Endothelial cell of umbilical vein (primary cell): ENCODE results near the gene AUTS2. TPM values are rescaled to one million over a fixed set of nuclear protein-coding genes. Genes with fewer than 3 reads are reported as not detected.

Experiments
- BruUV-seq: library from RNA; stranded (reverse); fragments of 400-500 nt; replicated peaks from 2 replicates; lab custom pipeline; 2021; lab: Mats Ljungman, UMichigan
- CTCF ChIA-PET: fragments of 300-600, 350-600 bp; sonication (Branson Sonifier 250); formaldehyde crosslinking; loops from one replicate; lab custom pipeline; 2021; ENCODE audit warnings: antibody characterized with exemption, inconsistent platforms; lab: Charles Lee
- POLR2A ChIA-PET: fragments of 300-600, 350-600 bp; sonication (Branson Sonifier 250); formaldehyde crosslinking; loops from one replicate; lab custom pipeline; 2021; ENCODE audit warnings: antibody characterized with exemption, inconsistent platforms; lab: Charles Lee
- DNase-seq: peaks from one replicate; pipeline ENCODE4 v3.0.0-alpha.2; 2011; ENCODE audit warnings: low read depth, low spot score
- FAIRE-seq: peaks from 2 replicates; lab custom pipeline; 2011; peaks lifted over from hg19 to GRCh38; lab: Jason Lieb, UNC
- H2AFZ ChIP-seq: 2 replicates; pipeline ENCODE4 v1.6.0; 2012; ENCODE audit warnings: low read depth, low read length, control low read depth, inconsistent platforms
- H3K27ac ChIP-seq: 2 replicates; pipeline ENCODE4 v1.5.1; 2011; ENCODE audit warnings: low read depth, mild to moderate bottlenecking, control low read depth, low read length, moderate library complexity; ENCODE audit not compliant: insufficient read depth
- H3K27me3 ChIP-seq, 2 experiments: 2 replicates each; pipeline versions ENCODE4 v1.6.0 to v1.6.1; 2011; ENCODE audit warnings: low read length in 2 of 2, mixed read lengths in 1 of 2; ENCODE audit not compliant: control insufficient read depth in 2 of 2, insufficient read depth in 2 of 2
- H3K36me3 ChIP-seq, 2 experiments: 2 replicates in 1 of 2; 3 replicates in 1 of 2; pipeline ENCODE4 v1.5.1; 2011; ENCODE audit warnings: low read length in 2 of 2, mild to moderate bottlenecking in 1 of 2, moderate library complexity in 1 of 2; ENCODE audit not compliant: control insufficient read depth in 2 of 2, insufficient read depth in 2 of 2; ENCODE audit errors: extremely low read depth in 1 of 2
- H3K4me1 ChIP-seq: 3 replicates; pipeline ENCODE4 v1.5.1; 2011; ENCODE audit warnings: mild to moderate bottlenecking, low read length; ENCODE audit not compliant: control insufficient read depth, insufficient read depth; ENCODE audit errors: extremely low read depth
- H3K4me2 ChIP-seq: 2 replicates; pipeline ENCODE4 v1.6.1; 2011; ENCODE audit warnings: low read length, control low read depth, mixed read lengths; ENCODE audit not compliant: insufficient read depth
- H3K4me3 ChIP-seq, 3 experiments: fragments of 200-600 bp in 1 of 3; sonication (generic), shearing (Covaris generic) in 1 of 3; replicated peaks in 1 of 3; 2 replicates each; pipeline ENCODE4 v1.5.1; 2011 to 2016; ENCODE audit warnings: control low read depth in 3 of 3, low read length in 3 of 3, mild to moderate bottlenecking in 2 of 3, inconsistent platforms in 1 of 3, low read depth in 1 of 3, moderate library complexity in 1 of 3; ENCODE audit not compliant: insufficient read depth in 1 of 3
- H3K79me2 ChIP-seq: 2 replicates; pipeline ENCODE4 v1.6.0; 2012; ENCODE audit warnings: low read length, inconsistent platforms; ENCODE audit not compliant: control insufficient read depth, insufficient read depth
- H3K9ac ChIP-seq: replicated peaks from 2 replicates; pipeline ENCODE3; 2011; ENCODE audit warnings: low read length, control low read depth; ENCODE audit not compliant: insufficient read depth; ENCODE audit errors: extremely low read depth
- H3K9me1 ChIP-seq: replicated peaks from 3 replicates; pipeline ENCODE4 v1.6.0; 2011; ENCODE audit warnings: mild to moderate bottlenecking, low read length; ENCODE audit not compliant: control insufficient read depth, insufficient read depth; ENCODE audit errors: extremely low read depth
- H3K9me3 ChIP-seq: replicated peaks from 2 replicates; pipeline ENCODE4 v1.5.1; 2012; ENCODE audit warnings: low read length, inconsistent platforms; ENCODE audit not compliant: control insufficient read depth, insufficient read depth
- H4K20me1 ChIP-seq: replicated peaks from 2 replicates; pipeline ENCODE3; 2011; ENCODE audit warnings: mild to moderate bottlenecking, low read length; ENCODE audit not compliant: control insufficient read depth, insufficient read depth; ENCODE audit errors: extremely low read depth
- CTCF ChIP-seq, 2 donors: IDR thresholded peaks; 1 replicate in 1 of 2; 2 replicates in 1 of 2; pipeline ENCODE4 v1.5.1; 2011; ENCODE audit warnings: low read length in 2 of 2, mild to moderate bottlenecking in 2 of 2, moderate library complexity in 2 of 2, control low read depth in 1 of 2, inconsistent platforms in 1 of 2, low read depth in 1 of 2; ENCODE audit not compliant: insufficient read depth in 1 of 2; ENCODE audit errors: extremely low read depth in 1 of 2
- FOS ChIP-seq: IDR thresholded peaks from 2 replicates; pipeline ENCODE4 v1.6.1; 2011; ENCODE audit warnings: mild to moderate bottlenecking, low read length, moderate library complexity, borderline replicate concordance; ENCODE audit not compliant: insufficient read depth
- MYC ChIP-seq: IDR thresholded peaks from one replicate; pipeline ENCODE4 v1.6.1; 2011; ENCODE audit warnings: mild to moderate bottlenecking, low read depth, low read length
- POLR2A ChIP-seq: IDR thresholded peaks from 2 replicates; pipeline ENCODE4 v1.6.1; 2012; ENCODE audit warnings: low read depth, mild to moderate bottlenecking, control low read depth, low read length
- POLR2AphosphoS5 ChIP-seq: IDR thresholded peaks from 2 replicates; pipeline ENCODE4 v1.6.1; 2012; ENCODE audit warnings: low read depth, mild to moderate bottlenecking, control low read depth, low read length, moderate library complexity; ENCODE audit not compliant: insufficient read depth
- dilution Hi-C: fragments of 300-500 bp; cut with MboI; formaldehyde crosslinking; loops from one replicate; pipeline ENCODE4 v1.15.0; 2019; ENCODE audit warnings: low sequenced_read_pairs; ENCODE audit not compliant: extremely low pct_ligation_motif_present
- intact Hi-C: fragments of 100-400 bp; cut with micrococcal nuclease; formaldehyde crosslinking; loops from one replicate; pipeline ENCODE4 v1.10.0; 2022
- polyA plus RNA-seq, 4 experiments: library from polyadenylated mRNA; depleted of rRNA in 3 of 4; stranded (reverse) in 3 of 4; unstranded in 1 of 4; fragments of >200 nt; gene quantifications; 2 replicates each; pipeline versions ENCODE4 v1.2.1 to v1.2.3, GENCODE V29; 2011 to 2012; ENCODE audit warnings: missing spikeins in 1 of 4
- total RNA-seq: library from RNA; stranded (reverse); gene quantifications from 2 replicates; pipeline ENCODE4 v1.2.3, GENCODE V29; 2021
- TF ChIP-seq, protein P1 (sequence below): IDR thresholded peaks from 2 replicates; pipeline ENCODE4 v1.6.1; 2011; ENCODE audit not compliant: insufficient read depth, insufficient read length

AUTS2 gene
- total and polyA plus RNA-seq, 2 donors (not counting 3 experiments of a cell fraction or from before 2014, with no cell fraction given), result 0.59 to 8.0 TPM

DNA sequence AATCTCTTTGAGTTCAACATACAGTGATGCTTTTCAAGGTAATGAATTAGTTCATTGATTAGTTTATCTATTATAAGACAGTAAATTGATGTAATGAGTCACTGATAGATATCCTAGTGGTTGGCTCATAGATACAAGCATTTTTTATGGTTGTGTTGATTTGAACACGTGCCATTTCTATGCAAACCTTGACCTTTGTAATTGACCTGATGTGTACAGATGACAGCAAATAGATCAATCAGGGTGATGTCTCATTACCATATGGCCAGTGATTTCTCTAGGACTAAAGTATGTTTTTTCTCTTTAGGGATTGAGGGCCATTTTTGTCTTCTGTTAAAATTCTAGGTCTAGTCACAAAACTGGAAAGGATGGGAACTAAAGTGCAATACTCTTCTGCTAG is 773.4 kb downstream of the AUTS2 start:
- TF ChIP-seq MYC (no peak), FOS (no peak), POLR2AphosphoS5 (no peak), POLR2A (no peak)
- dilution Hi-C loops, result no loop called here
- no peak overlapping the region for H3K9ac ChIP-seq
- no peaks in the 10 kb centered on the region for H3K79me2 ChIP-seq
- no peaks in the 10 kb centered on the region for H3K9me3 ChIP-seq
- no TSS peak for BruUV-seq
- no peak for FAIRE-seq
- POLR2A ChIA-PET, result no interaction called here
- no peak overlapping the region for H3K27ac ChIP-seq
- H3K9me1 ChIP-seq, result no peaks in the 10 kb centered on the region
- intact Hi-C loops, result no loop called here
- CTCF ChIA-PET, result no interaction called here
- H4K20me1 ChIP-seq, result no peaks in the 10 kb centered on the region
- no peak overlapping the region for H2AFZ ChIP-seq
- no peaks in the 10 kb centered on the region for H3K27me3 ChIP-seq
- no peaks in the 10 kb centered on the region for H3K36me3 ChIP-seq
- DNase-seq, result no peak
- no peak overlapping the region for H3K4me2 ChIP-seq
- no peaks in the 10 kb centered on the region for H3K4me1 ChIP-seq
- no peak overlapping the region for H3K4me3 ChIP-seq

GRCh38 chr7:70372768-70373515 is 774.7 kb downstream of the AUTS2 start:
- no peaks in the 10 kb centered on the region for H3K27me3 ChIP-seq
- TF ChIP-seq, protein P1, sequence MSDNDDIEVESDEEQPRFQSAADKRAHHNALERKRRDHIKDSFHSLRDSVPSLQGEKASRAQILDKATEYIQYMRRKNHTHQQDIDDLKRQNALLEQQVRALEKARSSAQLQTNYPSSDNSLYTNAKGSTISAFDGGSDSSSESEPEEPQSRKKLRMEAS, result no peak
- no peak for TF ChIP-seq FOS
- TF ChIP-seq CTCF (IDR thresholded peaks at IDR 0.05; ENCODE audit: extremely low read depth in 1 of 2, insufficient read depth in 1 of 2, low read depth in 1 of 2, low read length in 2 of 2), result no peak
- no TSS peak for BruUV-seq
- H2AFZ ChIP-seq, result no peak overlapping the region
- no peak for FAIRE-seq
- H3K36me3 ChIP-seq, result no peaks in the 10 kb centered on the region
- H3K4me3 ChIP-seq, result no peak overlapping the region
- no peaks in the 10 kb centered on the region for H3K9me3 ChIP-seq
- intact Hi-C loops, result no loop called here
- no peaks in the 10 kb centered on the region for H3K4me1 ChIP-seq
- no peaks in the 10 kb centered on the region for H3K79me2 ChIP-seq
- dilution Hi-C loops, result no loop called here
- no peak overlapping the region for H3K27ac ChIP-seq
- no peak overlapping the region for H3K9ac ChIP-seq
- H3K9me1 ChIP-seq, result no peaks in the 10 kb centered on the region
- H3K4me2 ChIP-seq, result no peak overlapping the region
- no peak for DNase-seq
- ChIA-PET POLR2A (no interaction called here), CTCF (no interaction called here)
- H4K20me1 ChIP-seq, result no peaks in the 10 kb centered on the region
